Measurements from ENCODE around the gene BPIFB2. TPM values are rescaled to one million over a fixed set of nuclear protein-coding genes. Genes with fewer than 3 reads are reported as not detected.

Gene BPIFB2
- total and polyA plus RNA-seq, 10 of the 15 experiments (the other 5 are each of a cell fraction or from before 2014, with no cell fraction given) = not detected

DNA sequence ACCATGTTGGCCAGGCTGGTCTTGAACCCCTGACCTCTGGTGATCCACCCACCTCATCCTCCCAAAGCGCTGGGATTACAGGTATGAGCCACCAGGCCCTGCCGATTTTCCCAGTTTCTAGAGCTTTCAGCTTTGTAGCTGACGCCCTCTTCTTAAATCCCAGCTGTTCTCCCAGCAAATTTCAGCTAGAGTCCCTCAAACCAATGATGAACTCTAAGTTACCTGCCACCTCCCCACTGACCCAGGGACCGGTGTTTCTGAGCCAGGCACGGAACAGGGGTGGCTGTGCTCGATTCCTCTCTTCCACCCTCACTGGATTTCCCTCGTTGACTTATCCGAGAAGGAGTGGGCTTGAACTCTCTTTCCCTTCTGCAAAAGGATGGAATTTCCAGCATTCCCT is 42.4 kb upstream of the BPIFB2 start (continued):
- TF ChIP-seq MEF2A (IDR thresholded peaks at IDR 0.05; ENCODE audit: insufficient read depth, low read depth, low read length) = no peak

DNA sequence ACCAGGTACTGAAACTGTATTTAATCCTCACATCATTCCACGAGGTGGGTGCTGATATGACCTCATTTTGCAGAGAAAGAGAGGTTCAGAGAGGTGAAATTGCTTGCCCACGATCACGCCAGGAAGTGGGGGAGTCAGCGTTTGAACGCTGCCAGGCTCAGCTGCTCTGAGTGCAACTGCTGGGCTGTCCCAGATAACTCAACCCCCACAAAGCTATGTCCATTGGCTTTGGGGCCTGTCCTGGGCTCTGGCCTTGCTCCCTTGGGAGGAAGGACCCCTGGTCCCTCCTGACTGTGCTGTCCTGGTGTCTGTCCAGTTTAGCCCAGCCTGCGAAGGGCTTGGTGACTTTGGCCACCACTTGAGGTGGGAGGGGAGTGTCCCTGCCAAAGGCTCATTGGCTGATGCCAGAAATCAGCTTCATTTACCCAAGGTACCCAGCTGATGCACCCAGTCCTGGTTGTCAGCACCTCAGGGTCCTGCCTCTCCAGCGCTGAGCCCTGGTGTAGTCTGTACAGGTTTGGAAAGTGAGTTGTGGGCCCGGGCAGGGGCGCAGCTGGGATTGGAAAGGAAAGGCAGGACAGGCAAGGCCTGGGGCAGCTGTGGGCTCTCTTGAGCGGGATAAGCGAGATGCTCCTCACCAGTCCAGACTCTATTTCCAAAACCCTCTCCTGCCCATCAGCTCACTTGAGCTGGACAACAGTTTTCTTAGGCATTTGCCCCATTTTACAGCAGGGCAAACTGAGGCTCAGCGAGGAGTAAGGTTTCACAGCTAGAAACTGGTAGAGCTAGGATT is 41.7 kb upstream of the BPIFB2 start:
- no peak for ATAC-seq
- no peak for FAIRE-seq

More for the DNA sequence above, 41.7 kb upstream of the BPIFB2 start:
- ChIA-PET POLR2A (no interaction called here), CTCF (no interaction called here), SMC1A (ENCODE audit: uncharacterized antibody, unreplicated experiment) (interaction anchor here (0.7 to 1.9 kb wide), 4 partner anchors 21 to 175 kb away, joined by 3 to 8 read pairs (median 3); no protein-coding TSS in a partner anchor), RAD21 (ENCODE audit: unreplicated experiment) (no interaction called here)
- Histone ChIP-seq H3K9ac (ENCODE audit: control insufficient read depth, insufficient read depth, low read length) (no peak overlapping the region), H2AFZ (ENCODE audit: control insufficient read depth, low read depth, low read length) (no peak overlapping the region), H4K20me1 (ENCODE audit: control insufficient read depth, insufficient read depth) (no peaks in the 10 kb centered on the region), H3K27me3 (replicated peaks in 1 of 2; ENCODE audit: control insufficient read depth in 2 of 2, insufficient read depth in 2 of 2, low read length in 1 of 2) (no peaks in the 10 kb centered on the region), H3K4me1 (ENCODE audit: control insufficient read depth, insufficient read depth, low read length) (peaks cover 16% of the 10 kb centered on the region), H3K36me3 (ENCODE audit: control insufficient read depth in 2 of 2, insufficient read depth in 2 of 2, low read length in 1 of 2) (no peaks in the 10 kb centered on the region), H3K79me2 (ENCODE audit: control insufficient read depth, insufficient read depth, low read length) (no peaks in the 10 kb centered on the region), H3K9me3 (replicated peaks; ENCODE audit: control insufficient read depth, insufficient read depth, low read length) (no peaks in the 10 kb centered on the region), H3K4me2 (ENCODE audit: control insufficient read depth, insufficient read depth) (no peak overlapping the region), H3K27ac (ENCODE audit: control insufficient read depth, insufficient read depth) (no peak overlapping the region), H3K4me3 (no peak overlapping the region)
- TF ChIP-seq ZNF207 (IDR thresholded peaks at IDR 0.05; ENCODE audit: borderline replicate concordance) (no peak), EZH2 (IDR thresholded peaks at IDR 0.05; ENCODE audit: borderline replicate concordance, control insufficient read depth, low read depth, low read length) (no peak), CHD4 (IDR thresholded peaks at IDR 0.05) (no peak), STAT3 (IDR thresholded peaks at IDR 0.05; ENCODE audit: low read depth, low read length) (no peak), ZNF622 (IDR thresholded peaks at IDR 0.05) (no peak), ZNF592 (IDR thresholded peaks at IDR 0.05) (no peak), IKZF2 (IDR thresholded peaks at IDR 0.05) (no peak), MEF2B (IDR thresholded peaks at IDR 0.05; ENCODE audit: partially characterized antibody, poor library complexity, severe bottlenecking) (no peak), PML (IDR thresholded peaks at IDR 0.05; ENCODE audit: low read length) (no peak)
- TF ChIP-seq, protein P1, sequence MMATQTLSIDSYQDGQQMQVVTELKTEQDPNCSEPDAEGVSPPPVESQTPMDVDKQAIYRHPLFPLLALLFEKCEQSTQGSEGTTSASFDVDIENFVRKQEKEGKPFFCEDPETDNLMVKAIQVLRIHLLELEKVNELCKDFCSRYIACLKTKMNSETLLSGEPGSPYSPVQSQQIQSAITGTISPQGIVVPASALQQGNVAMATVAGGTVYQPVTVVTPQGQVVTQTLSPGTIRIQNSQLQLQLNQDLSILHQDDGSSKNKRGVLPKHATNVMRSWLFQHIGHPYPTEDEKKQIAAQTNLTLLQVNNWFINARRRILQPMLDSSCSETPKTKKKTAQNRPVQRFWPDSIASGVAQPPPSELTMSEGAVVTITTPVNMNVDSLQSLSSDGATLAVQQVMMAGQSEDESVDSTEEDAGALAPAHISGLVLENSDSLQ (IDR thresholded peaks at IDR 0.05) = no peak
- TF ChIP-seq, protein P2, sequence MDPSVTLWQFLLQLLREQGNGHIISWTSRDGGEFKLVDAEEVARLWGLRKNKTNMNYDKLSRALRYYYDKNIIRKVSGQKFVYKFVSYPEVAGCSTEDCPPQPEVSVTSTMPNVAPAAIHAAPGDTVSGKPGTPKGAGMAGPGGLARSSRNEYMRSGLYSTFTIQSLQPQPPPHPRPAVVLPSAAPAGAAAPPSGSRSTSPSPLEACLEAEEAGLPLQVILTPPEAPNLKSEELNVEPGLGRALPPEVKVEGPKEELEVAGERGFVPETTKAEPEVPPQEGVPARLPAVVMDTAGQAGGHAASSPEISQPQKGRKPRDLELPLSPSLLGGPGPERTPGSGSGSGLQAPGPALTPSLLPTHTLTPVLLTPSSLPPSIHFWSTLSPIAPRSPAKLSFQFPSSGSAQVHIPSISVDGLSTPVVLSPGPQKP (IDR thresholded peaks at IDR 0.05; ENCODE audit: low read depth, low read length) = no peak
- 57% methylated on average over 11 of the region's 12 CpGs for WGBS (ENCODE audit: insufficient coverage, insufficient replicate concordance, low lambda C conversion rate, missing lambda C conversion rate)
- in situ Hi-C loops (cut with MboI) (no loop called here), intact Hi-C loops (cut with micrococcal nuclease; ENCODE audit: unreplicated experiment) (no loop called here)
- no TSS peak for BruUV-seq (replicated peaks)
- no peak for DNase-seq (ENCODE audit: low read depth, low spot score)

Measured in GM12878 (cell line).